NB4 (cell line): Measurements from ENCODE around the gene APOL3.

Experiments
- MYC ChIP-seq: IDR thresholded peaks from 2 replicates; pipeline ENCODE4 v1.6.1; 2011; ENCODE audit warnings: low read depth, low read length
- POLR2A ChIP-seq: IDR thresholded peaks from 2 replicates; pipeline ENCODE4 v1.6.1; 2011; ENCODE audit warnings: mild to moderate bottlenecking; ENCODE audit not compliant: insufficient read length; ENCODE audit errors: extremely low read depth
- TF ChIP-seq, protein P1 (sequence below): IDR thresholded peaks from one replicate; pipeline ENCODE4 v1.5.1; 2012; ENCODE audit warnings: low read depth, low read length
- TF ChIP-seq, protein P2 (sequence below): IDR thresholded peaks from 2 replicates; pipeline ENCODE4 v1.6.1; 2011; ENCODE audit warnings: low read depth, low read length

DNA sequence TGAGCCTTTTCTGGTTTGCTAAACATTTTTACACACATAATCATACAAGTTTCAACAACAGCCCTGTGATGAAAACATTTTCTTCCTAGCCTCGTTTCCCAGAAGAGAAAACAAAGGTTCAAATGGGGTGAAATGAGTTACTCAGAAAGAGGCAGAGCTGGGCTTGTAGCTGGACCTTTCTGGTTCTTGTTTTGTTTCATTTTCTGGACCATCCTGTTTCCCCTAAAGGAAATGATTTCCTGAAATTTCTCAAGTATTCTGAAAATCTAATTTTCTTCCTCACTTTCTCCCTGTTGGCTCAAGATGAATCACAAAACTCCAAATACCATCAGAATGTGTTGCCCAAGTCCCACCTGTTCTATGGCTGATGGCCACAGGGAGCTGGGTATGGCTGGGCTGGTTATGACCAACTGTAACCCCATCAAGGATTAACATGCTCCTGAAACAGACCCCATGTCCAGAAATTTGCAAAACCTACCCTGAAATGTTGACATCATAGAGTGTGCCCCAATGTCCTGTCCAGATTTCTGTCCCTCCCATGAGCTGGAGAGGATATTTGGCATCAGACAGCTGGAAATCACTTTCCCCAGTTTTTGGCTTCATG, 47.7 kb upstream of the APOL3 start:
- TF ChIP-seq, protein P1, sequence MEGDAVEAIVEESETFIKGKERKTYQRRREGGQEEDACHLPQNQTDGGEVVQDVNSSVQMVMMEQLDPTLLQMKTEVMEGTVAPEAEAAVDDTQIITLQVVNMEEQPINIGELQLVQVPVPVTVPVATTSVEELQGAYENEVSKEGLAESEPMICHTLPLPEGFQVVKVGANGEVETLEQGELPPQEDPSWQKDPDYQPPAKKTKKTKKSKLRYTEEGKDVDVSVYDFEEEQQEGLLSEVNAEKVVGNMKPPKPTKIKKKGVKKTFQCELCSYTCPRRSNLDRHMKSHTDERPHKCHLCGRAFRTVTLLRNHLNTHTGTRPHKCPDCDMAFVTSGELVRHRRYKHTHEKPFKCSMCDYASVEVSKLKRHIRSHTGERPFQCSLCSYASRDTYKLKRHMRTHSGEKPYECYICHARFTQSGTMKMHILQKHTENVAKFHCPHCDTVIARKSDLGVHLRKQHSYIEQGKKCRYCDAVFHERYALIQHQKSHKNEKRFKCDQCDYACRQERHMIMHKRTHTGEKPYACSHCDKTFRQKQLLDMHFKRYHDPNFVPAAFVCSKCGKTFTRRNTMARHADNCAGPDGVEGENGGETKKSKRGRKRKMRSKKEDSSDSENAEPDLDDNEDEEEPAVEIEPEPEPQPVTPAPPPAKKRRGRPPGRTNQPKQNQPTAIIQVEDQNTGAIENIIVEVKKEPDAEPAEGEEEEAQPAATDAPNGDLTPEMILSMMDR, result no peak
- TF ChIP-seq POLR2A (no peak), MYC (no peak)
- TF ChIP-seq, protein P2, sequence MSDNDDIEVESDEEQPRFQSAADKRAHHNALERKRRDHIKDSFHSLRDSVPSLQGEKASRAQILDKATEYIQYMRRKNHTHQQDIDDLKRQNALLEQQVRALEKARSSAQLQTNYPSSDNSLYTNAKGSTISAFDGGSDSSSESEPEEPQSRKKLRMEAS, result no peak
